Bronchial epithelial cell (primary cell): ENCODE data around the gene IRF9. TPM values are rescaled to one million over a fixed set of nuclear protein-coding genes. Genes with fewer than 3 reads are reported as not detected.

Experiments used
- DNase-seq: peaks from one replicate; pipeline ENCODE4 v3.0.0-alpha.2; 2010; ENCODE audit warnings: low read depth
- FAIRE-seq: peaks from 2 replicates; lab custom pipeline; 2011; peaks lifted over from hg19 to GRCh38; lab: Jason Lieb, UNC
- H3K27me3 ChIP-seq: 2 replicates; pipeline ENCODE4 v1.5.1; 2011; ENCODE audit warnings: low read length; ENCODE audit not compliant: control insufficient read depth, insufficient read depth
- H3K36me3 ChIP-seq: 2 replicates; pipeline ENCODE4 v1.5.1; 2011; ENCODE audit warnings: low read length; ENCODE audit not compliant: control insufficient read depth, insufficient read depth
- H3K4me3 ChIP-seq: 2 replicates; pipeline ENCODE4 v1.5.1; 2011; ENCODE audit warnings: mild to moderate bottlenecking, low read depth, low read length, control low read depth
- CTCF ChIP-seq: IDR thresholded peaks from 2 replicates; pipeline ENCODE4 v1.5.1; 2011; ENCODE audit warnings: mild to moderate bottlenecking, moderate library complexity, low read length, control low read depth, inconsistent platforms; ENCODE audit not compliant: insufficient read depth, severe bottlenecking
- total RNA-seq: library from RNA; depleted of rRNA; stranded (reverse); fragments of >200 nt; gene quantifications from 2 replicates; pipeline ENCODE4 v1.2.1, GENCODE V29; 2014

Gene IRF9
- total RNA-seq, 1 donor from 2014 or later, result 19.2 TPM

- no peak for TF ChIP-seq CTCF
- H3K36me3 ChIP-seq, result peaks cover 34% of the 10 kb centered on the region
Observed at GRCh38 chr14:24188251-24189058, 27.4 kb downstream of the IRF9 start, which contains the start of gene IPO4. TSS of gene IPO4 (minus strand) at chr14:24188816. CDS start at chr14:24188787, 29 bp downstream.

GRCh38 chr14:24189059-24189375, 28.0 kb downstream of the IRF9 start:
- Histone ChIP-seq H3K36me3 (peaks cover 29% of the 10 kb centered on the region), H3K27me3 (no peaks in the 10 kb centered on the region), H3K4me3 (no peak overlapping the region)
- TF ChIP-seq CTCF, result no peak
- FAIRE-seq (no peak), DNase-seq (no peak)

More at GRCh38 chr14:24188251-24189058, 27.4 kb downstream of the IRF9 start, which contains the start of gene IPO4:
- peak; percentile 87 for DNase-seq
- H3K4me3 ChIP-seq, result peak within 1 kb of the TSS; percentile 92
- FAIRE-seq, result no peak
- H3K27me3 ChIP-seq, result no peaks in the 10 kb centered on the region

GRCh38 chr14:24189460-24189859, 28.4 kb downstream of the IRF9 start:
- no peak for TF ChIP-seq CTCF
- peaks cover 25% of the 10 kb centered on the region for H3K36me3 ChIP-seq
- FAIRE-seq (no peak), DNase-seq (no peak)
- H3K4me3 ChIP-seq, result no peak overlapping the region
- H3K27me3 ChIP-seq, result no peaks in the 10 kb centered on the region

- Histone ChIP-seq H3K36me3 (peaks cover 17% of the 10 kb centered on the region), H3K4me3 (no peak overlapping the region), H3K27me3 (no peaks in the 10 kb centered on the region)
- no peak for TF ChIP-seq CTCF
- no peak for DNase-seq
- FAIRE-seq, result no peak
Observed at GRCh38 chr14:24190416-24190815, 29.4 kb downstream of the IRF9 start.

GRCh38 chr14:24192933-24193332, 31.9 kb downstream of the IRF9 start:
- H3K36me3 ChIP-seq, result peaks cover 8% of the 10 kb centered on the region
- H3K4me3 ChIP-seq, result no peak overlapping the region
- H3K27me3 ChIP-seq, result no peaks in the 10 kb centered on the region
- FAIRE-seq (no peak), DNase-seq (no peak)
- no peak for TF ChIP-seq CTCF
